Measurements from ENCODE around the gene RNF224.

DNA sequence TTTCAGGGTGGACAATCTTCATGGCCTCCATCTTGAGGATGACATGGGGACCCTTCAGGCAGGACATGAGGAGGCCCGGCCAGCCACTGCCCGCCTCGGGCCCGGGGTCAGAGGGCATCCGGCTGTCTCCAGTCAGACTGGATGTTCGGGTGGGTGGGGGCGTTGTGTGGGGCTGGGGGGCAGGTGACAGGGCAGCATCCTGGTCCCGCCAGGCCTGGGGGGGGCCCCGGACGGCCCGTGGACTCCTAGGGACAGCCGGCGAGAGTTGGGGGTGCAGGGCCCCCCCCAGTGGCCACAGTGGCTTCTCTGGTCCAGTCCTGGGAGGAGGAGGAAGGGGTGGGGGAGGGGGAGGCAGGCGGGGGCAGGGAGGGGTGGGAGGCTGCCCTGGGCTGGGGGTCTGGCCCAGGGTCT is 6.2 kb upstream of the RNF224 start:
- TF ChIP-seq, protein P1, sequence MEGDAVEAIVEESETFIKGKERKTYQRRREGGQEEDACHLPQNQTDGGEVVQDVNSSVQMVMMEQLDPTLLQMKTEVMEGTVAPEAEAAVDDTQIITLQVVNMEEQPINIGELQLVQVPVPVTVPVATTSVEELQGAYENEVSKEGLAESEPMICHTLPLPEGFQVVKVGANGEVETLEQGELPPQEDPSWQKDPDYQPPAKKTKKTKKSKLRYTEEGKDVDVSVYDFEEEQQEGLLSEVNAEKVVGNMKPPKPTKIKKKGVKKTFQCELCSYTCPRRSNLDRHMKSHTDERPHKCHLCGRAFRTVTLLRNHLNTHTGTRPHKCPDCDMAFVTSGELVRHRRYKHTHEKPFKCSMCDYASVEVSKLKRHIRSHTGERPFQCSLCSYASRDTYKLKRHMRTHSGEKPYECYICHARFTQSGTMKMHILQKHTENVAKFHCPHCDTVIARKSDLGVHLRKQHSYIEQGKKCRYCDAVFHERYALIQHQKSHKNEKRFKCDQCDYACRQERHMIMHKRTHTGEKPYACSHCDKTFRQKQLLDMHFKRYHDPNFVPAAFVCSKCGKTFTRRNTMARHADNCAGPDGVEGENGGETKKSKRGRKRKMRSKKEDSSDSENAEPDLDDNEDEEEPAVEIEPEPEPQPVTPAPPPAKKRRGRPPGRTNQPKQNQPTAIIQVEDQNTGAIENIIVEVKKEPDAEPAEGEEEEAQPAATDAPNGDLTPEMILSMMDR (IDR thresholded peaks at IDR 0.05; ENCODE audit: low read depth, low read length), result no peak
- no peak for TF ChIP-seq EZH2phosphoT487 (IDR thresholded peaks at IDR 0.05; ENCODE audit: low read depth)

Data from OCI-LY3 (cell line).